ENCODE results near the gene XYLT1.

Gene XYLT1

DNA sequence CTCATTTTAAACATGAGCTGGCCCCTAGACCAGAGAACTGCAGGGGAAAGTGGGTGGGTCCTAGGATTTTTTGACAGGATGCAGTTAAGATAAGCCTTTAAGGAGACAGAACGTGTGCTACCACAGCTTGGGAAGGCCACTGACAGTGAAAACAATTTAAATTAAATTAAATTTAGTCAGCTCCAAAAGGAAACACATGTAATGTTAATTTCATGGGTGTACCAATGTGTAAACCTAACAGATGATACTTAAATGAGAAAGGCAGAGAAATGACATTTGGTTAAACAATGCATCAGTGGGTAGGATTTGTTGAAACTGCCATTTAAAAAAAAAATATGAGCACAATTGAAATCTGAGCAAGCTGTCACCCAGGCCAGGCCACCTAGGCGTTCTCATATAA, 250.8 kb downstream of the XYLT1 start:
- H3K9me3 ChIP-seq (ENCODE audit: control insufficient read depth, insufficient read depth, low read depth, low read length), result no peaks in the 10 kb centered on the region
- ChIA-PET CTCF (no interaction called here), POLR2A (no interaction called here)
- TF ChIP-seq ZNF629 (tag by site-specific recombination; IDR thresholded peaks at IDR 0.05) (no peak), ZNF202 (tag by site-specific recombination; IDR thresholded peaks at IDR 0.05; ENCODE audit: borderline replicate concordance) (no peak), ZNF24 (tag by site-specific recombination; IDR thresholded peaks at IDR 0.05) (no peak), ZNF239 (tag by site-specific recombination; IDR thresholded peaks at IDR 0.05) (no peak), ZNF658 (tag by site-specific recombination; IDR thresholded peaks at IDR 0.05) (no peak), ZNF837 (tag by site-specific recombination; IDR thresholded peaks at IDR 0.05) (no peak), ZNF114 (tag by site-specific recombination; IDR thresholded peaks at IDR 0.05) (no peak), ZNF394 (tag by site-specific recombination; IDR thresholded peaks at IDR 0.05; ENCODE audit: borderline replicate concordance) (no peak), ZNF529 (tag by site-specific recombination; IDR thresholded peaks at IDR 0.05; ENCODE audit: insufficient replicate concordance) (no peak)
- TF ChIP-seq, protein P1, sequence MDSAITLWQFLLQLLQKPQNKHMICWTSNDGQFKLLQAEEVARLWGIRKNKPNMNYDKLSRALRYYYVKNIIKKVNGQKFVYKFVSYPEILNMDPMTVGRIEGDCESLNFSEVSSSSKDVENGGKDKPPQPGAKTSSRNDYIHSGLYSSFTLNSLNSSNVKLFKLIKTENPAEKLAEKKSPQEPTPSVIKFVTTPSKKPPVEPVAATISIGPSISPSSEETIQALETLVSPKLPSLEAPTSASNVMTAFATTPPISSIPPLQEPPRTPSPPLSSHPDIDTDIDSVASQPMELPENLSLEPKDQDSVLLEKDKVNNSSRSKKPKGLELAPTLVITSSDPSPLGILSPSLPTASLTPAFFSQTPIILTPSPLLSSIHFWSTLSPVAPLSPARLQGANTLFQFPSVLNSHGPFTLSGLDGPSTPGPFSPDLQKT (IDR thresholded peaks at IDR 0.05; ENCODE audit: borderline replicate concordance, low read depth, low read length), result no peak
- TF ChIP-seq, protein P2, sequence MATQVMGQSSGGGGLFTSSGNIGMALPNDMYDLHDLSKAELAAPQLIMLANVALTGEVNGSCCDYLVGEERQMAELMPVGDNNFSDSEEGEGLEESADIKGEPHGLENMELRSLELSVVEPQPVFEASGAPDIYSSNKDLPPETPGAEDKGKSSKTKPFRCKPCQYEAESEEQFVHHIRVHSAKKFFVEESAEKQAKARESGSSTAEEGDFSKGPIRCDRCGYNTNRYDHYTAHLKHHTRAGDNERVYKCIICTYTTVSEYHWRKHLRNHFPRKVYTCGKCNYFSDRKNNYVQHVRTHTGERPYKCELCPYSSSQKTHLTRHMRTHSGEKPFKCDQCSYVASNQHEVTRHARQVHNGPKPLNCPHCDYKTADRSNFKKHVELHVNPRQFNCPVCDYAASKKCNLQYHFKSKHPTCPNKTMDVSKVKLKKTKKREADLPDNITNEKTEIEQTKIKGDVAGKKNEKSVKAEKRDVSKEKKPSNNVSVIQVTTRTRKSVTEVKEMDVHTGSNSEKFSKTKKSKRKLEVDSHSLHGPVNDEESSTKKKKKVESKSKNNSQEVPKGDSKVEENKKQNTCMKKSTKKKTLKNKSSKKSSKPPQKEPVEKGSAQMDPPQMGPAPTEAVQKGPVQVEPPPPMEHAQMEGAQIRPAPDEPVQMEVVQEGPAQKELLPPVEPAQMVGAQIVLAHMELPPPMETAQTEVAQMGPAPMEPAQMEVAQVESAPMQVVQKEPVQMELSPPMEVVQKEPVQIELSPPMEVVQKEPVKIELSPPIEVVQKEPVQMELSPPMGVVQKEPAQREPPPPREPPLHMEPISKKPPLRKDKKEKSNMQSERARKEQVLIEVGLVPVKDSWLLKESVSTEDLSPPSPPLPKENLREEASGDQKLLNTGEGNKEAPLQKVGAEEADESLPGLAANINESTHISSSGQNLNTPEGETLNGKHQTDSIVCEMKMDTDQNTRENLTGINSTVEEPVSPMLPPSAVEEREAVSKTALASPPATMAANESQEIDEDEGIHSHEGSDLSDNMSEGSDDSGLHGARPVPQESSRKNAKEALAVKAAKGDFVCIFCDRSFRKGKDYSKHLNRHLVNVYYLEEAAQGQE (tag by site-specific recombination; IDR thresholded peaks at IDR 0.05), result no peak
- no peak overlapping the region for H3K4me3 ChIP-seq (ENCODE audit: low read depth, low read length)
- H3K4me1 ChIP-seq (ENCODE audit: control insufficient read depth, insufficient read depth, low read length), result no peaks in the 10 kb centered on the region
- H3K36me3 ChIP-seq (ENCODE audit: control insufficient read depth in 2 of 2, insufficient read depth in 1 of 2, low read length in 2 of 2), result no peaks in the 10 kb centered on the region
- no peak overlapping the region for H3K27ac ChIP-seq (ENCODE audit: extremely low read depth, low read depth, low read length)

DNA sequence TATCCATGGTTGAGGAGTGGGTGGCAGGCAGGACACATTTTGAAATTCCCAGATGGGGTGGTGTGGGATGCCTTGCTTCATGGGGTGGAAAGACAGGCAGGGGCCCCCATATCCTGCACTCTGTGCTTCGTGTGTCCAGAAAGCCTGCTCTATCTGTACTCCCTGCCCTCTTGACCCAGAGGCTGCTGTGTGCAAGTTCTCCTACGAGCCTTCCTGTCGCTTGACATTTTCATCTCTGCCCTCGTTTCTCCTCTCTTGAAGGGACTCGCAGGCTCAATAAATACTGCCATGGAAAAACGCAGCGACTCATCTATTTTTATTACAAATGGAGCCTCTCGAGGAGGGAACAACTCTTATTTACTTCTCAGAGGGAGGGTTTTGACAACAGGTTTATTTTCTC, 254.8 kb downstream of the XYLT1 start:
- H3K4me1 ChIP-seq (ENCODE audit: control insufficient read depth, insufficient read depth, low read length), result no peaks in the 10 kb centered on the region
- ChIA-PET CTCF (no interaction called here), POLR2A (no interaction called here)
- H3K36me3 ChIP-seq (ENCODE audit: control insufficient read depth in 2 of 2, insufficient read depth in 1 of 2, low read length in 2 of 2), result no peaks in the 10 kb centered on the region
- H3K9me3 ChIP-seq (ENCODE audit: control insufficient read depth, insufficient read depth, low read depth, low read length), result no peaks in the 10 kb centered on the region
- TF ChIP-seq, protein P3, sequence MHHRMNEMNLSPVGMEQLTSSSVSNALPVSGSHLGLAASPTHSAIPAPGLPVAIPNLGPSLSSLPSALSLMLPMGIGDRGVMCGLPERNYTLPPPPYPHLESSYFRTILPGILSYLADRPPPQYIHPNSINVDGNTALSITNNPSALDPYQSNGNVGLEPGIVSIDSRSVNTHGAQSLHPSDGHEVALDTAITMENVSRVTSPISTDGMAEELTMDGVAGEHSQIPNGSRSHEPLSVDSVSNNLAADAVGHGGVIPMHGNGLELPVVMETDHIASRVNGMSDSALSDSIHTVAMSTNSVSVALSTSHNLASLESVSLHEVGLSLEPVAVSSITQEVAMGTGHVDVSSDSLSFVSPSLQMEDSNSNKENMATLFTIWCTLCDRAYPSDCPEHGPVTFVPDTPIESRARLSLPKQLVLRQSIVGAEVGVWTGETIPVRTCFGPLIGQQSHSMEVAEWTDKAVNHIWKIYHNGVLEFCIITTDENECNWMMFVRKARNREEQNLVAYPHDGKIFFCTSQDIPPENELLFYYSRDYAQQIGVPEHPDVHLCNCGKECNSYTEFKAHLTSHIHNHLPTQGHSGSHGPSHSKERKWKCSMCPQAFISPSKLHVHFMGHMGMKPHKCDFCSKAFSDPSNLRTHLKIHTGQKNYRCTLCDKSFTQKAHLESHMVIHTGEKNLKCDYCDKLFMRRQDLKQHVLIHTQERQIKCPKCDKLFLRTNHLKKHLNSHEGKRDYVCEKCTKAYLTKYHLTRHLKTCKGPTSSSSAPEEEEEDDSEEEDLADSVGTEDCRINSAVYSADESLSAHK (tag by site-specific recombination; IDR thresholded peaks at IDR 0.05), result no peak
- TF ChIP-seq, protein P4, sequence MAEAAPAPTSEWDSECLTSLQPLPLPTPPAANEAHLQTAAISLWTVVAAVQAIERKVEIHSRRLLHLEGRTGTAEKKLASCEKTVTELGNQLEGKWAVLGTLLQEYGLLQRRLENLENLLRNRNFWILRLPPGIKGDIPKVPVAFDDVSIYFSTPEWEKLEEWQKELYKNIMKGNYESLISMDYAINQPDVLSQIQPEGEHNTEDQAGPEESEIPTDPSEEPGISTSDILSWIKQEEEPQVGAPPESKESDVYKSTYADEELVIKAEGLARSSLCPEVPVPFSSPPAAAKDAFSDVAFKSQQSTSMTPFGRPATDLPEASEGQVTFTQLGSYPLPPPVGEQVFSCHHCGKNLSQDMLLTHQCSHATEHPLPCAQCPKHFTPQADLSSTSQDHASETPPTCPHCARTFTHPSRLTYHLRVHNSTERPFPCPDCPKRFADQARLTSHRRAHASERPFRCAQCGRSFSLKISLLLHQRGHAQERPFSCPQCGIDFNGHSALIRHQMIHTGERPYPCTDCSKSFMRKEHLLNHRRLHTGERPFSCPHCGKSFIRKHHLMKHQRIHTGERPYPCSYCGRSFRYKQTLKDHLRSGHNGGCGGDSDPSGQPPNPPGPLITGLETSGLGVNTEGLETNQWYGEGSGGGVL (tag by site-specific recombination; IDR thresholded peaks at IDR 0.05), result no peak
- no peak for TF ChIP-seq ZNF324 (tag by site-specific recombination; IDR thresholded peaks at IDR 0.05)
- no peak for TF ChIP-seq OVOL3 (tag by site-specific recombination; IDR thresholded peaks at IDR 0.05)
- TF ChIP-seq, protein P5, sequence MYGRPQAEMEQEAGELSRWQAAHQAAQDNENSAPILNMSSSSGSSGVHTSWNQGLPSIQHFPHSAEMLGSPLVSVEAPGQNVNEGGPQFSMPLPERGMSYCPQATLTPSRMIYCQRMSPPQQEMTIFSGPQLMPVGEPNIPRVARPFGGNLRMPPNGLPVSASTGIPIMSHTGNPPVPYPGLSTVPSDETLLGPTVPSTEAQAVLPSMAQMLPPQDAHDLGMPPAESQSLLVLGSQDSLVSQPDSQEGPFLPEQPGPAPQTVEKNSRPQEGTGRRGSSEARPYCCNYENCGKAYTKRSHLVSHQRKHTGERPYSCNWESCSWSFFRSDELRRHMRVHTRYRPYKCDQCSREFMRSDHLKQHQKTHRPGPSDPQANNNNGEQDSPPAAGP (tag by site-specific recombination; IDR thresholded peaks at IDR 0.05), result no peak
- TF ChIP-seq, protein P6, sequence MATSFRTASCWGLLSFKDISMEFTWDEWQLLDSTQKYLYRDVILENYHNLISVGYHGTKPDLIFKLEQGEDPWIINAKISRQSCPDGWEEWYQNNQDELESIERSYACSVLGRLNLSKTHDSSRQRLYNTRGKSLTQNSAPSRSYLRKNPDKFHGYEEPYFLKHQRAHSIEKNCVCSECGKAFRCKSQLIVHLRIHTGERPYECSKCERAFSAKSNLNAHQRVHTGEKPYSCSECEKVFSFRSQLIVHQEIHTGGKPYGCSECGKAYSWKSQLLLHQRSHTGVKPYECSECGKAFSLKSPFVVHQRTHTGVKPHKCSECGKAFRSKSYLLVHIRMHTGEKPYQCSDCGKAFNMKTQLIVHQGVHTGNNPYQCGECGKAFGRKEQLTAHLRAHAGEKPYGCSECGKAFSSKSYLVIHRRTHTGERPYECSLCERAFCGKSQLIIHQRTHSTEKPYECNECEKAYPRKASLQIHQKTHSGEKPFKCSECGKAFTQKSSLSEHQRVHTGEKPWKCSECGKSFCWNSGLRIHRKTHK (tag by site-specific recombination; IDR thresholded peaks at IDR 0.05), result no peak
- TF ChIP-seq ZNF660 (tag by site-specific recombination; IDR thresholded peaks at IDR 0.05), result no peak
- TF ChIP-seq, protein P7, sequence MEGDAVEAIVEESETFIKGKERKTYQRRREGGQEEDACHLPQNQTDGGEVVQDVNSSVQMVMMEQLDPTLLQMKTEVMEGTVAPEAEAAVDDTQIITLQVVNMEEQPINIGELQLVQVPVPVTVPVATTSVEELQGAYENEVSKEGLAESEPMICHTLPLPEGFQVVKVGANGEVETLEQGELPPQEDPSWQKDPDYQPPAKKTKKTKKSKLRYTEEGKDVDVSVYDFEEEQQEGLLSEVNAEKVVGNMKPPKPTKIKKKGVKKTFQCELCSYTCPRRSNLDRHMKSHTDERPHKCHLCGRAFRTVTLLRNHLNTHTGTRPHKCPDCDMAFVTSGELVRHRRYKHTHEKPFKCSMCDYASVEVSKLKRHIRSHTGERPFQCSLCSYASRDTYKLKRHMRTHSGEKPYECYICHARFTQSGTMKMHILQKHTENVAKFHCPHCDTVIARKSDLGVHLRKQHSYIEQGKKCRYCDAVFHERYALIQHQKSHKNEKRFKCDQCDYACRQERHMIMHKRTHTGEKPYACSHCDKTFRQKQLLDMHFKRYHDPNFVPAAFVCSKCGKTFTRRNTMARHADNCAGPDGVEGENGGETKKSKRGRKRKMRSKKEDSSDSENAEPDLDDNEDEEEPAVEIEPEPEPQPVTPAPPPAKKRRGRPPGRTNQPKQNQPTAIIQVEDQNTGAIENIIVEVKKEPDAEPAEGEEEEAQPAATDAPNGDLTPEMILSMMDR (tag by site-specific recombination; IDR thresholded peaks at IDR 0.05), result no peak
- no peak overlapping the region for H3K27ac ChIP-seq (ENCODE audit: extremely low read depth, low read depth, low read length)
- H3K4me3 ChIP-seq (ENCODE audit: low read depth, low read length), result no peak overlapping the region

Data from HEK293 (cell line).